ENCODE results near the gene ADPRS.
A peak's percentile ranks its signal among the peaks of the same experiment; 100 is the strongest.

Gene ADPRS

DNA sequence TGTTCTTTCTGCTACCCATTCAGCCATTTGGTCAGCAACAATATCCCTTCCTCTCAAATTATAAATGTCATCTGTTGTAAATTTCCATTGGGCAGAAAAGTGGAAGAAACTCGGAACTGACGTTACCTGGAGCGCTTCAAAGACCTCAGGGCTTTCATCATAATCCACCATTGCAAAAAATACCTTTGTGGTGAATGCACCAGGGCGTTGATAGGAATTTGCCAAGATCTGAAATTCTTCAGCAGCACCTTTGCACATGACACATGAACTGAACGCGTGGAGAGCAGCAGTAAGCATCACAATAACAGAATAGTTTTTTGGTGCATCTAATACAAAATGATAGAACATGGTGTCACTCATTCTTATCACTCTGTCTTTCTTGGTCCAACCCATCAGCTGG is 7.9 kb upstream of the ADPRS start:
- Histone ChIP-seq H3K9ac (ENCODE audit: low read depth, low read length) (no peak overlapping the region), H3K4me3 (ENCODE audit: low read length) (no peak overlapping the region), H3K4me2 (ENCODE audit: low read length) (no peak overlapping the region), H3K4me1 (ENCODE audit: control insufficient read depth, insufficient read depth, low read length) (peaks cover 6% of the 10 kb centered on the region), H3K9me3 (replicated peaks; ENCODE audit: low read length) (no peaks in the 10 kb centered on the region), H3K27me3 (ENCODE audit: control insufficient read depth, insufficient read depth, low read length) (peaks cover 4% of the 10 kb centered on the region), H3K36me3 (ENCODE audit: insufficient read depth, low read length) (no peaks in the 10 kb centered on the region)

DNA sequence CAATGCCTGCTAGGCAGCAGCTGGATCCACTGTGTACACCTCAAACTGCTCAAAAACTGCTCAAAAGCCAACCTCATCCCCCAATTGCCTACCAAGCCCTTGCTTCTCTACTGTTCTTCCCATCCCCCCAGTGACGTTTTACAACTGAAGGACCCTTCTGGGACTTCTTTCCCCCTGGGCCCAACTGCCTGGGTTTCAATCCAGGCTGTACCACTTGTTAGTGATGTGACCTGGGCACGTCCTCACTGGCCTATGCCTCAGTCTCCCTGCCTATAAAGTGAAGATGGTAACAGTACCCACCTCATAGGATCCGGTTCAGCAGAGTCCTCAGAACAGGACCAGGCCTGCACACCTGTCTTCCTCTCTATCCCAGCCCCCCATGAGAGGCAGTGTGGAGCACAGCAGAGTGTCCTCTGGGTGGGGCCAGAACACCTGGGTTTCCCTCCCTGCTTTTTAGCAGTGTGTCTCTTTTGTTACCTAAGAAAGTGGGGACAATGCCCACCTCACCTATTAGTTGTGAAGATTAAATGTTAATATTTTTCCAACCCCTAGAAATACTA is 6.7 kb upstream of the ADPRS start:
- peaks cover 4% of the 10 kb centered on the region for H3K27me3 ChIP-seq (ENCODE audit: control insufficient read depth, insufficient read depth, low read length)
- no peak overlapping the region for H3K4me3 ChIP-seq (ENCODE audit: low read length)
- H3K36me3 ChIP-seq (ENCODE audit: insufficient read depth, low read length), result no peaks in the 10 kb centered on the region
- H3K9me3 ChIP-seq (replicated peaks; ENCODE audit: low read length), result no peaks in the 10 kb centered on the region
- peaks cover 6% of the 10 kb centered on the region for H3K4me1 ChIP-seq (ENCODE audit: control insufficient read depth, insufficient read depth, low read length)
- no peak overlapping the region for H3K9ac ChIP-seq (ENCODE audit: low read depth, low read length)
- H3K4me2 ChIP-seq (ENCODE audit: low read length), result no peak overlapping the region

DNA sequence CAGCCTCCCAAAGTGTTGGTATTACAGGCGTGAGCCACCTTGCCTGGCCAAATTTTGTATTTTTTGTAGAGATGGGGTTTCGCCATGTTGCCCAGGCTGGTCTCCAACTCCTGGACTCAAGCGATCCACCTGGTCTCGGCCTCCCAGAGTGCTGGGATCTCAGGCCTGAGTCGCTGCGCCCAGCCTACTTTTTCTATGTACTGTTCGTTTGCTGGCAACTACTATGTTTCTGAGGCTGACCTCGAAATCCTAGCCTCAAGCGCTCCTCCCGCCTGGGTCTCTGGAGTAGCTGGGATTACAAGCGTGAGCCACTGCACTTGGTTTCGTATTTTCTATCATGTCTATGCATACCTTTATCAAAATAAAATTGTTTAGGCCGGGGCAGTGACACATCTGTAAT is 5.5 kb upstream of the ADPRS start:
- Histone ChIP-seq H3K36me3 (ENCODE audit: insufficient read depth, low read length) (no peaks in the 10 kb centered on the region), H3K4me2 (ENCODE audit: low read length) (no peak overlapping the region), H3K9me3 (replicated peaks; ENCODE audit: low read length) (no peaks in the 10 kb centered on the region), H3K4me3 (ENCODE audit: low read length) (no peak overlapping the region), H3K4me1 (ENCODE audit: control insufficient read depth, insufficient read depth, low read length) (peaks cover 8% of the 10 kb centered on the region), H3K9ac (ENCODE audit: low read depth, low read length) (no peak overlapping the region), H3K27me3 (ENCODE audit: control insufficient read depth, insufficient read depth, low read length) (peaks cover 4% of the 10 kb centered on the region)

DNA sequence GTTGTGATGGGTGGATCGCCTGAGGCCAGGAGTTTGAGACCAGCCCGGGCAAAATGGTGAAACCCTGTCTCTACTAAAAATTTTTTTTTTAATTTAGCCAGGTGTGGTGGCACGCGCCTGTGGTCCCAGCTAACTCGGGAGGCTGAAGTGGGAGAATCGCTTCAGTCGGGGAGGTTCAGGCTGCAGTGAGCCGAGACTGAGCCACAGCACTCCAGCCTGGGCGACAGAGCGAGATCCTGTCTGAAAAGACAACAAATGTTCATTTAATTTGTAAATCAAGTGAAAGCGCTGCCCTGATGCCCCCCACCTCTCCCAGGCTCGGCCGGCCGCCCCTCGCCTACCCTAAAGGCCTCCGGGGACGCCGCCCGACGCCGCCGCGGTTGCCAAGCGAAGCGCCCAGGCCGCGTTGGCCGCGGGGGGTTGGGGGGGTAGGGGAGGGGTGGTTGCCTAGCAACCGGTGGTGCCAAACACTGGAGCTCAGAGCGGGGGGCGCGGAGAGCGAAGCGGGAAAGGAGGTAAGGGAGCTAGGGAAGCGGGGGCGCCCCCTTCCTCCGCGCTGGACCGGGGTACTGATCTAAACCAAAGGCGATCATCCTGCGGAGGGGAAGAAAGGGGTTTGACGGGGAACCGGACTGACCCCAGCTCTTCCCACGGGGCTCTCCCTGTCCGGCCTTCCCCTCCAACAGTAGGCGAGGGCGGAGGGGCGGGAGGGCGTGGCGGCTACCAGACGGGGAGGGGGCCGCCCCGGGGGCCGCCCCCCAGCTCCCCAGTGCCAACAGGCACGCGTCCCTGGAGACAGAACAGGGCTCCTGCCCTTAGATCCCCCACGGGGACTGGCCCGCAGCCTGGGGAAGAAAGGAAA is 4.8 kb upstream of the ADPRS start, which contains the start of gene TEKT2:
Gene TEKT2, plus strand, starts transcription at position 460 of the 862 bp plus-strand sequence. CDS start 828 bp downstream, outside the sequence.
- Histone ChIP-seq H3K4me3 (ENCODE audit: low read length) (peak within 1 kb of the TSS; percentile 68), H3K9me3 (replicated peaks; ENCODE audit: low read length) (no peaks in the 10 kb centered on the region), H3K4me2 (ENCODE audit: low read length) (peak within 1 kb of the TSS; percentile 90), H3K4me1 (ENCODE audit: control insufficient read depth, insufficient read depth, low read length) (peaks cover 11% of the 10 kb centered on the region), H3K9ac (ENCODE audit: low read depth, low read length) (peak within 1 kb of the TSS; percentile 49), H3K27me3 (ENCODE audit: control insufficient read depth, insufficient read depth, low read length) (peaks cover 4% of the 10 kb centered on the region), H3K36me3 (ENCODE audit: insufficient read depth, low read length) (no peaks in the 10 kb centered on the region)

DNA sequence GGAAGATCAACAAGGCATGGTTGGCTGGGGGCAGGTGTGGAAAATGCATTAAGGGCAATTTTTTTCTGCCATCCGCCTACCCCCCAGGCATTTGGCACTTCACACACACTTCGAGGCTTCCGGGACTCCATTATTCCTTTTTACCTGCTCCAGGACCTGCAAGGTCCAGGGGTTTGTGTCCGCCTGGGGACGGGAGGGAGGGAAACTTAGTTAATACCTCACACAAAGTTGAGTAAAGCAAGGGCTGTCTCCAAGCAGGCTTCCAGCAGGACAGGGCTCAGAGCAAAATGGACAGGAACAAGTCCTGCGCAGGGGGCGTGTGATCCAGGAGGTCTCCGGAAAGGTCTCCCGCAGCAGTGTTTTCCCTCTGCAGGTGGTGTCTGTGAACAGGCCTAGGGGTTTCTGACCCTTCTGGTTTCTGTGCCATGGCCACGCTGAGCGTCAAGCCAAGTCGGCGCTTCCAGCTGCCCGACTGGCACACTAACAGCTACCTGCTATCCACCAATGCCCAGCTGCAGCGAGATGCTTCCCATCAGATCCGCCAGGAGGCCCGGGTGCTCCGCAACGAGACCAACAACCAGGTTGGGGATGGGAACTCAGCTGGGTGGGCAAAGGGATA is 4.1 kb upstream of the ADPRS start:
- H3K27me3 ChIP-seq (ENCODE audit: control insufficient read depth, insufficient read depth, low read length), result peaks cover 4% of the 10 kb centered on the region
- peak overlapping the region; percentile 49 for H3K9ac ChIP-seq (ENCODE audit: low read depth, low read length)
- no peaks in the 10 kb centered on the region for H3K36me3 ChIP-seq (ENCODE audit: insufficient read depth, low read length)
- no peaks in the 10 kb centered on the region for H3K9me3 ChIP-seq (replicated peaks; ENCODE audit: low read length)
- H3K4me2 ChIP-seq (ENCODE audit: low read length), result peak overlapping the region; percentile 90
- H3K4me3 ChIP-seq (ENCODE audit: low read length), result peak overlapping the region; percentile 68
- peaks cover 14% of the 10 kb centered on the region for H3K4me1 ChIP-seq (ENCODE audit: control insufficient read depth, insufficient read depth, low read length)

DNA sequence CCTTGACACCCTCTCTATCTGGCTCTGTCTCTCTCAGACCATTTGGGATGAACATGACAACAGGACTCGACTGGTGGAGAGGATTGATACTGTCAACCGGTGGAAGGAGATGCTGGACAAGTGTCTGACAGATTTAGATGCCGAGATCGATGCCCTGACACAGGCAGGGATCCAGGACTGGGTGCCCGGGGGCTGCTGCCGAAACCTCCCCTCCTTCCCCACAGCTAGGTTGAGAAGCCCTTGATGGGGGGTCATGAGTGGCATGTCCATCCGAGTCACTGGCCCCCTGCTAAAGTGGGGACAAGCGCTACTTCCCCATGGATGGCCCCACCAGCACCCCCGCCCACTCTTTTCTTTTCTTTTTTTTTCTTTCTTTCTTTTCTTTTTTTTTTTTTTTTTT is 3.6 kb upstream of the ADPRS start:
- Histone ChIP-seq H3K4me2 (ENCODE audit: low read length) (peak overlapping the region; percentile 90), H3K9me3 (replicated peaks; ENCODE audit: low read length) (no peaks in the 10 kb centered on the region), H3K27me3 (ENCODE audit: control insufficient read depth, insufficient read depth, low read length) (peaks cover 4% of the 10 kb centered on the region), H3K9ac (ENCODE audit: low read depth, low read length) (no peak overlapping the region), H3K4me3 (ENCODE audit: low read length) (no peak overlapping the region), H3K36me3 (ENCODE audit: insufficient read depth, low read length) (no peaks in the 10 kb centered on the region), H3K4me1 (ENCODE audit: control insufficient read depth, insufficient read depth, low read length) (peaks cover 19% of the 10 kb centered on the region)

DNA sequence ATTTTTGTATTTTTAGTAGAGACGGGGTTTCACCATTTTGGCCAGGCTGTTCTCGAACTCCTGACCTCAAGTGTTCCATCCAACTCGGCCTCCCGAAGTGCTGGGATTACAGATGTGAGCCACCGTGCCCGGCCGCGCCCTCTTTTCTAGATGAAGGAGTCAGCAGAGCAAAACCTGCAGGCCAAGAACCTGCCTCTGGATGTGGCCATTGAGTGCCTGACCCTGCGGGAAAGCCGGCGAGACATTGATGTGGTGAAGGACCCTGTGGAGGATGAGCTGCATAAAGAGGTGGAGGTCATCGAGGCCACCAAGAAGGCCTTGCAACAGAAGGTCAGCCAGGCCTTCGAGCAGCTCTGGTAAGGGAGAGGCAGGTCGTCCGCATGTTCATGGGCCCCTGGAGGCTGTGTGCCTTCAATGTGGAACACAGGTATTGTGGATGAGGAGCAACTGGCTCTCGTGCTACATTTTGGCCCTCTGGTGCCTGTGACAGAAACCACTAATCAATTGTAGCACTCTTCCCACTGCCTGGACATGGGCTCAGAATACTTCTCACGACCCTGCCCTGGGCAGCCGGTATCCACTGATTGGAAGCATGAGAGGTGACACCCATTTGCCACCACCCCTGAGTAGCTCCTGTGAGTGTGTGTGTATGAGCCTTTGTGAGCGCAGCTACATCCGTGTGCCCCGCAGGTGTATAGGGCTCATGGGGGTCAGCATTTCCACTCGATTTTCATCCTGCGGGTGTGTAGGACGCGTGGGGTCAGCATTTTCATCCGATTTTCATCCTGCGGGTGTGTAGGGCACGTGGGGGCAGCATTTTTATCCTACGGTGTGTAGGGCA is 2.8 kb upstream of the ADPRS start:
- Histone ChIP-seq H3K9ac (ENCODE audit: low read depth, low read length) (no peak overlapping the region), H3K4me3 (ENCODE audit: low read length) (no peak overlapping the region), H3K4me1 (ENCODE audit: control insufficient read depth, insufficient read depth, low read length) (peaks cover 20% of the 10 kb centered on the region), H3K36me3 (ENCODE audit: insufficient read depth, low read length) (no peaks in the 10 kb centered on the region), H3K9me3 (replicated peaks; ENCODE audit: low read length) (no peaks in the 10 kb centered on the region), H3K27me3 (ENCODE audit: control insufficient read depth, insufficient read depth, low read length) (peaks cover 4% of the 10 kb centered on the region), H3K4me2 (ENCODE audit: low read length) (no peak overlapping the region)

GRCh38 chr1:36086529-36087232 is 2.0 kb upstream of the ADPRS start:
- Histone ChIP-seq H3K27me3 (ENCODE audit: control insufficient read depth, insufficient read depth, low read length) (peaks cover 4% of the 10 kb centered on the region), H3K9me3 (replicated peaks; ENCODE audit: low read length) (no peaks in the 10 kb centered on the region), H3K36me3 (ENCODE audit: insufficient read depth, low read length) (peaks cover under 1% of the 10 kb centered on the region), H3K9ac (ENCODE audit: low read depth, low read length) (no peak overlapping the region), H3K4me3 (ENCODE audit: low read length) (no peak overlapping the region), H3K4me2 (ENCODE audit: low read length) (no peak overlapping the region), H3K4me1 (ENCODE audit: control insufficient read depth, insufficient read depth, low read length) (peaks cover 20% of the 10 kb centered on the region)

GRCh38 chr1:36087233-36088123 is 1.2 kb upstream of the ADPRS start:
- Histone ChIP-seq H3K4me2 (ENCODE audit: low read length) (no peak overlapping the region), H3K4me3 (ENCODE audit: low read length) (no peak overlapping the region), H3K9ac (ENCODE audit: low read depth, low read length) (no peak overlapping the region), H3K4me1 (ENCODE audit: control insufficient read depth, insufficient read depth, low read length) (peaks cover 20% of the 10 kb centered on the region), H3K27me3 (ENCODE audit: control insufficient read depth, insufficient read depth, low read length) (no peaks in the 10 kb centered on the region), H3K36me3 (ENCODE audit: insufficient read depth, low read length) (peaks cover 8% of the 10 kb centered on the region), H3K9me3 (replicated peaks; ENCODE audit: low read length) (no peaks in the 10 kb centered on the region)

DNA sequence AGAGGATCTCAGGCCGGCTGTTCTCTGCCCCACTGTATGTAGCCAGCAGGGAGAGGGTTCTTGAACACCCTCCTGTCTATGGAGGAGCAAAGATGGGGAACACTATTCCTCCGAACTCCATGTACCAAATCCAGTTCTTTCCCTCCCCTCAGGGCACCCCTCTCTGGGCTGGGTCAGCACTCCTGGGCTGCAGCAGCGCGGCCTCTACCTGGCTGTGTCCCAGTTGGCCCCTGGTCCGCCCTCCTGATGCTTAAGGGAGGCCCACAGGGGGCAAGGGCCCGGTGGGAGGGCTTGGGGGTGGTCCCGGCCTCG is 471 bp upstream of the ADPRS start:
- H3K9me3 ChIP-seq (replicated peaks; ENCODE audit: low read length), result no peaks in the 10 kb centered on the region
- no peaks in the 10 kb centered on the region for H3K27me3 ChIP-seq (ENCODE audit: control insufficient read depth, insufficient read depth, low read length)
- peak overlapping the region; percentile 86 for H3K9ac ChIP-seq (ENCODE audit: low read depth, low read length)
- peaks cover 20% of the 10 kb centered on the region for H3K4me1 ChIP-seq (ENCODE audit: control insufficient read depth, insufficient read depth, low read length)
- H3K4me3 ChIP-seq (ENCODE audit: low read length), result peak overlapping the region; percentile 91
- H3K4me2 ChIP-seq (ENCODE audit: low read length), result peak overlapping the region; percentile 96
- H3K36me3 ChIP-seq (ENCODE audit: insufficient read depth, low read length), result peaks cover 15% of the 10 kb centered on the region
